22Rv1 (cell line): ENCODE measurements around the gene TMEM63C.

Source experiments
- CTCF ChIP-seq: fragments of 450-650 bp; IDR thresholded peaks from 2 replicates; pipeline ENCODE4 v1.5.1; 2017; ENCODE audit warnings: mild to moderate bottlenecking
- ZFX ChIP-seq: fragments of 450-650 bp; IDR thresholded peaks from 2 replicates; pipeline ENCODE4 v1.6.1; 2017; ENCODE audit warnings: antibody characterized with exemption, borderline replicate concordance

- TF ChIP-seq CTCF (no peak), ZFX (no peak)
Measured at GRCh38 chr14:77281852-77282410, 100.3 kb downstream of the TMEM63C start.
